GM19351 (cell line): ENCODE measurements around the gene ZNF474.
A peak's percentile ranks its signal among the peaks of the same experiment; 100 is the strongest.

ENCODE experiments used
- ATAC-seq: cut with Tn5 transposase; IDR thresholded peaks from one replicate; pipeline ENCODE4 v1.9.1; 2021; ENCODE audit warnings: mild to moderate bottlenecking, moderate library complexity; ENCODE audit not compliant: unreplicated experiment

Gene ZNF474

DNA sequence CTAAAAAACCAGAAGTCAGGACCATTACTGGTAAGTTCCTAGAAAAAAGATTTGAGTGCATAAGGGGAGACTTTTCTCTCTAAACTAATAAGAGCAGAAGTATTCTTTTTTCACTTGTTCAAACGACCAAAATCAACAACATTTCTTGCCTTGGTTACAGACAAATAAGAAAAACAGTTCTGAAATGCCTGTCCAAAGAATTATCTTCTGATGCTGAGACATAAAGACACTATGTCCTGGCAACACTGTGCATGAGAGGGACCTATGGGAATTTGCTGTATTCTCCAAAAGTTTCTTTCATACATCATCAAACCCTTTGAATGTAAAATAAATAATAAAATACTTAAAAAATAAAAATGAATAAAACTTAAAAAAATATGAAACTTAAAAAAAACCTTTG lies 50.4 kb downstream of the ZNF474 start:
- no peak for ATAC-seq

DNA sequence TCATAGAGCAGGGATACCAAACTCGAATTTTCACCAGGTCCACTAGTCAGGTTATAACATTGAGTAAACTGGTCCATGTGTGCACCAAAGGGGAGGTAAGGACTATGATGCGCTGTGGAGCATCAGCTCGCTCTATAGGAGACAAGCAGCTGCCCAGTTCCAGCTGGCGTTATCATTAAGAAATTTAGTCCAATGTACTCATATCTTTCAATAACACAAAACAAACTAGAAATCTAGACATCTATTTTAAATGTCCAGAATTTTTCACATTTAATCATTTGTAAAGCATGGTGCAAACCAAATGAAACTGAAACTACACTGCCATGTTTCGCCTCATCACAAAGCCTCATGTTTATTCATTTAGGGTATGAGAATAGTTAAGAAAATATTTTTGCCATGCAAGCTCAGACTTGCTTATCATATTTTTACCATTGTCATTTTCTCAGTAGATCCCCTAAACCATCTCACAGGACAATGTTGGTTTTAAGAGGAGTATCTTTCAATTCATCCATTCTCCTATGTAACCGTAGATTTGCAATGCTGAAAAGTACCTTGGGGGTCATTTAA lies 50.9 kb downstream of the ZNF474 start:
- ATAC-seq, result no peak

DNA sequence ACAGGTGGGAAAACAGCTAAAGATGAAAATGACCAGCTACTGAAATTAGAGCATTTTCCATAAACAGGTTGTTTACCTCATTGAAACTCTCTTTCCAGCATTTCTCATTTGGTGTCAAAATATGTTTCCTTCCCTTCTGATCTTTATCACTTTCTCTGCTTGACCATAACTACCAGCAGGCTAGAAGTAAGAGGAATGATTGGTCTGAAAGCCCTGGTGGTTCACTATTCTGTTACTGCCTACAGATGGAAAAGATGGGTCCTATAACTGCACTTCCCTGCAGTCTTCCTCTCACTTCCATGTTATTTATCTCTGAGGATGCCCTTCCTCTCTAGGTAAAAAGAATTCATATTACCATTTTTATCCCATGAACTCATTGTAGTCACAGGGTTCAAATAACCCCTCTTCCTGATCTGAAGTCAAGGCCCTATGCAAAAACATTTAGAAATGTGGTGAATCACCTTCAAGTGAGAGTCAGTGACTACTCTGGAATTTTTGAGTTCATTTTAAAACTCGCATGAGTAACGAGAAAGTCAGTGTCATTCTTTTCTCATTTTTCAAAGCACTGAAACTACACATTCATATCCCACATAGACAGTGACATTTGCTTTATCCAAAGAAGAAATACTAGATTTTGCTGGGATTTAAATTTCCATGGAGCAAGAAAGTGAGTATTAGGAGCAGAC lies 51.7 kb downstream of the ZNF474 start:
- no peak for ATAC-seq

DNA sequence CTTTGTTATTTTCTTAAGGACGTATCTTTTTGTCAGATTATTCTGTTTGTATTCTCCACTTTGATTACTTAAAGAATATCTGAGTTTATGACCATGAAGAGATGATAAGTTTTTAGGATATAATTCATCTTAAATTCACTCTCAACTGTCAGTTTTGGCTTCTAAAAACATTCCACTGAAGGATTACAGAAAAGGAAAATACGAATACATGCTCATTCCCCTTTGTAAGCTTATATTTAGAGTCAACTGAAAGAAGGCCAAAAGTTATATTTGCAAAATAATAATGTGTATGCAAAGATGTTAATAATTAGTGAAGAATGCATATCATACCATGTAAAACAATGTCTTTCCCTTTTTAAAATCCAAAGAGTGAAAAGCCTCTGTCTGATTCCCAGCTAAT lies 52.5 kb downstream of the ZNF474 start:
- ATAC-seq, result no peak

DNA sequence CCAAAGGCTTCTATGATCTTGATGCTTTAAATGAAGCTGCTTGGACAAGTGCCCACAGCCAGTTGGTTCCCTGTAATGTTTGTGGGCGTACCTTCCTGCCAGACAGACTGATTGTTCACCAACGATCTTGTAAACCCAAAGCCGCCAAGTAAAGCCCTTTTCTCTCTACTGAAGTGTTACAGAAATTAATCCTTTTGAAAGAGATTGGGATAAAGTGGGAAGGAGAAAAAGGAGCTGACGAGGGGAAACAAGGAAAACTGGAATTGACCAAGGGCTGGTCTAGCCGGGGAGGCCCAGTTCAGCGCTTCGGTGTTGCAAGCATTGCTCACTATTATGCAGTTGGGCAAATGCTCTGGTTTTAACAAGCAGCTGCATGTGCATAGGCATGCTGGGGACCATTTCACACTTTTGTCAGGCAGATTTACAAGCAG lies 53.2 kb downstream of the ZNF474 start:
- no peak for ATAC-seq

DNA sequence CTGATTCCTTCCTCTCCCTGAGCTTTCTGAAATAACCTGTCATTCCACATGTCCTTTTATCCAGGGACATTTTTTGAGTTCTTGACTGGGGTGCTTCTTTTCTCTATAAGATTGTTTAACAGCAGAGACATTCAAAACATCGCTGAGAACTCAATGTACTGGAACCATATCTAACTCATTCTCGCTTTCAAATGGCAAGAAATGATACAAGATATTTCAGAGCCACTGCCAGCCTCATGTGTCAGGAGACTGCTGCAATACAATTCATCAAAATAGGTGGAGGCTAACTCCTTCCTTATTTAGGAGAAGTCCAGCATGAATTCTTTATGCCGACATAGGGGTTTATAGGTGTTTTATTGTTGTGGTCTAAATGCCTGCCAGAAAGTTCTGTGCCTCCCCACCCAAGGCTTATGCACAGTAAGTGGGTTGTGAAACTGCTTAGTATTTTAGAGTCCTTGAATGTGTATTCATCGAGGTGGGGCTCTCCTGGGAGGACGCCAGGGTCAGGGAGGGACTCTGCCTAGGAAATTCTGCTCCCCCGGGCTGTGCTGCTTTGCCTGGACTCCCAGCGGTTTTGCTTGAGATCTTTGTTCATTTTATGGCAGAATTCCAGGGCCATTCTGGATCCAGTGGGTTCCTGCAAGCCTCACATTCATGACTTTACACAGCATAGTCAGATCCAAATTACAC lies 53.9 kb downstream of the ZNF474 start:
- ATAC-seq, result peak; percentile 38

DNA sequence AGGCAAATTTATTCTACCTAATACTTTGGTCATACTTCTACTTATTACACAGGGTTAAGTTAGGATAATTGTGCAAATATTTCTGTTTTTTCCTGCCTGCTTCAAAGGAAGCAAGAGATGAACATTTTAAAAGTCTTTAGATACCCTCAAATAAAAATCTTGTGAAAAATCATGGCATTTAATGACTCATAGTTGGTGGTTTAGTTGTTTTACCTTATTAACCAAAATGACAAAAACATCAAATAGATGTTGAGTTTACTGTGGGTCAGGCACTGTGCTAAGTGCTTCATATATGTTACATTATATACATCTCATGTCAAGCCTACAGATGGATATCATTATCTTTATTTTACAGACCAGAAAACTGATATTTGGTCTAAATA lies 54.4 kb downstream of the ZNF474 start:
- no peak for ATAC-seq

DNA sequence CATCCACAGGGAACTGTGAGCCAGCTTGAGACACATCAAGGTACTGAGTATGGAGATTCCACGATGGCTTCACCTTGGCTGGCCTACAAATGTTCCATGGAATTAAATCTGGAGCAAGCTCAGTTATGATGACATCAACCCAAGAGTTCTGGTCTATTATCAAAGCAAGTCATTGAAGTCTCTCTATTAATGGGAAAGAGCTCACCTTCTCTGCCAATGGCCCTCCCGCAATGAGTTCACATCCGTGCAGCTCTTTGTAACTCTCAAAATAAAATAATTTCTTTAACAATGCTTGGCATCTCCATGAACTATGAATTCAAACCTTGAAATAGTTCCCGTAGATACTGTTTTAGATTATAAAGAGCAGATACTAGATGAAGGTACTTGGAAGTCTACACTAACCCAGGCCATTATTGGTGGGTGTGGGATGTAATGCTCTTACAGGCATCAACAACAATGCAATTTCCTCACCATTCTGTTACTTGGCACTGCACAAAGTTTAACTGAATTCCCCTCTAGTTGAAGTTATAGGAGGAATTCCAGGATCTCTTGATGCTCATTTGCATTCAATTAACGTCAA lies 55.4 kb downstream of the ZNF474 start:
- ATAC-seq, result no peak

DNA sequence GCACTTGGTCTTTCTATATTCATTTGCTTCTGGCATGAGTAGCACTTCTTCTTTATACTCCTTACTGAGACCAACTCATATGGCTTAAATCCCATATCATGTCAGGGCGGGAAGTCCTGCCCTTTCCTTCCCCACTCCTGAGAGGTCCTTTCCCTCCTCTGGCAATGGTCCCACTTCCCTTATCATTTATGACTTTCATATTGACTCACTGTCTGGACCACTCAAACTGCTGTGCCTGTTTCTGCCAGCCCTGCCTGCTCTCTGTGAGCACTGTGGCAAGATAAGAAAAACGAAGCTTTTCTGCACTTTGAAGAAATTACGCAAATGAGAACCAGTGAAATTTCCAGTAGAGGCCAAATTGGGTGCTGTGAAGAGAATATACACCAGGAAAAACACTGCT lies 58.1 kb downstream of the ZNF474 start:
- ATAC-seq, result no peak

DNA sequence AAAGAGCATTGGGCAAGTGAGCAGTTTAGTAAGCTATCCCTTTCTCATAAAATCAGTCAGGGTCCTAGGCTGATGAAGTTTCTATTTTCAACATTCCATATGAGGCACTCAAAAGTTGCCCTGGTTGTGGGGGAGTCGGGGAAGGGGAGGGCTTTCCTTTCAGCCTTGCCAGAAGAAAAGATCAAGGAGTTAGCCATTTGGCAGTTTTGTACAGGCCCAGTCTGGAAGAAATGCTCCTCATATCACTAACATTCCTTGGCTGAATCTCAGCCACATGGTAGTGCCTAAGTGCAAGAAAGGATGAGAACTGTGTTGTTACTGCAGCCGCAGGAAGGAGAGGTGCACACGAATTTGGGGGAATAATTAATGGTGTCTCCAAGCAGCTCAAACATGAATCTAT lies 60.8 kb downstream of the ZNF474 start:
- ATAC-seq, result no peak

DNA sequence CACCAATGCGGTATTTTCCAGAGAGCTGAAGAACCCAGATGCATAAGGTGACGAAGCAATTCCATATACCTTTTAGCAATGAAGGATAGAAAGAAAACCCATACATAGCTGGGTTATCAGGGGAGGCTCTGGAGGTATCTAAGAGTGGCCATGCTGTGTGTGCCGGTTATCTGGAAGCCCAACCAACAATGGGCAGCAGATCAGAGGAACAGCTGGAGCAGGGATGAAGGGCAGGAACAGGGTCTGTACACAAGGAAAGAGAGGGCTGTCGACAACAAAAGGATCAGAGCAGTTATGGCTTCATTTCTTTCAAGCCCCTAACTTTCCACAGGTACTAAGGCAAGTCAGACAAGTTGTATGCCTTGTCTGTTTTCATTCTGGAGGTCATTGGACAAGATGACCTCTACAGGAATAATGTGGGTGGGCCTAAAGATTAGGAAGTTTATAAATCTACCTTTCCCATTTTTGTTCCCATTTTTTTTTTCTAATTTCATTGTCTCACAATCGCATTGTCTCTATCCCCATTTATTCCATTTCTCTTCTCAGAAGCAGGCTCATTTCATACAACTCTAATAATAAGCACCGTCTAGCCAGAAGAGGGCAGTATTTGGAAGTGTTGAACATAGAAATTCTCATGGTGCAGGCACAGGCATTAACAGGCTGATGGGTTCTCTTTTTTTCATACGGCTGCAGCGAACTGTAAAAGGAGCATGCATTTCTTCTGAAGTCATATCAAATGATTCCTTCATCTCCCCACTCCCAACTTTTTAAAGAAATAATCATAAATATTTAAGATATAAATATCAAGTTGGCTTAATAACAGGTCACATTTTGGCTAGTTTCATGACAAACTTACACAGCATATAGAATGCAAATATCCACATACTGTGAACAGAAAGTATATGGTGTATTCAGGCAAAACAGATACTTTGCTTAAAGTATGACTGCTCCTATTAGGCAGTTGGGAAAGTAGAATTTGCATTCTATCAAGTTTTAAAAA lies 63.5 kb downstream of the ZNF474 start:
- peak; percentile 89 for ATAC-seq

DNA sequence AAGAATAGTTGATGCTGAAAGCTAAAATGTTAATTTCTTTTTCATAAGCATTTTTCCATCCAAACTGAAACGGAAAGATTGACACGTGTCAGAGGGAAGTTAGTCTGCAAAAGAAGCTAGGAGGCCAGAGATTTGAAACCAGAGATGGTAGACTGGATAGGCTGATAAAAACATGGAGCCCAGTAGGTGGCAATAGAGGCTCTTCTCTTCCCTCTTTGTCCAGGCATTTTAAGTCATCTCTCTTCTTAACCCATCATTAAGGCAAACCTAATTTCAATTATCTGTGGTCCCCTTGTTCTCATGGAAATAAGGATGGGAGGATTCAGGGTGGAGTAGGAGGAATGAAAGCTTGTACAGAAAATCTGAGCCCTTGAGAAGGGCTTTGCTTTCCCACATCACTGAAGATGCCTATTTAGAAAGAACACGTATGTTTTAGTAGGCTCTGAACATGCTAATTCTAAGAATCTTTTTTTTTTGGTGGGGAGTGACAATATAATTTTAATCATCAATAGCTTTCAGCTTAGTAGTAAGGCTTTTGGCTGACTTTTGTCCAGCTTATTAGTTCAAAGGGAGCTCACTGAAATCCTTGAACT lies 66.6 kb downstream of the ZNF474 start:
- peak; percentile 42 for ATAC-seq

DNA sequence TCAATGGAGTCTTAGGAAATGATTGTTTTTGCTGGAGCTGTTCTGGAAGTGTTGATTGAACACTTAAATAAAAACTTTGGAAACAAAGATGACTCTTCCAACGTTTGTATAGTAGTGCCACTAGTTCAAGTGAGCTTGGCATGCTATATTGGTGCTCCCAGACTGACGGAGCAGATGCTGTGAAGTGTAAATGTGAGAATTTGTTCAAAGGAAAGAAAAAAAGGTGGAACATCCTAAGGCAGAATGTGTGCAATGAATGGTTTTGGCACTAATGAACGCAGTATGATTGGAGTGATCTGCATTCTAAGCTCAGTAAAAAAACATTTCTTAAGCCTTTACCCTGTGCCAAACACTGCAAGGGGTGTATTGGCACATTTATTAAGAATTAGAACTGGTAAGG lies 69.8 kb downstream of the ZNF474 start:
- no peak for ATAC-seq

DNA sequence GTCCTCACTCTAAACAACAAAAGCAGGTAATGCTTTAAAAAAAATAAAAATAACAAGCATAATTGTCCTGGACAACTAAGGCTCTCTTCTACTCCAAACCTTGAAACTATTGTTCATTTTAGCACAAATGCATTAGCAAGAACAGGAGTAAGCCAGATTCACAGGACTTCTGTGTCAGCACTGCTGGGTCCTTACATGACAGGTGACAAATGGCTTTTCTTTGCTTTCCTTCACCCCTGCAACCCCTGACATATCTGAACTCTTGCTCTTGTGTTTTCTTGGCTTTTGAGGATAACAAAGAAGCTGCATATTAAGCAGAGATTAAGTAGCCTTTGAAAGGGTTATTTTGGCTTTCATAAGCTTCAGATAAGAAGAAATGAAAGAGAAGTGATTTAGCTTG lies 71.1 kb downstream of the ZNF474 start:
- no peak for ATAC-seq

DNA sequence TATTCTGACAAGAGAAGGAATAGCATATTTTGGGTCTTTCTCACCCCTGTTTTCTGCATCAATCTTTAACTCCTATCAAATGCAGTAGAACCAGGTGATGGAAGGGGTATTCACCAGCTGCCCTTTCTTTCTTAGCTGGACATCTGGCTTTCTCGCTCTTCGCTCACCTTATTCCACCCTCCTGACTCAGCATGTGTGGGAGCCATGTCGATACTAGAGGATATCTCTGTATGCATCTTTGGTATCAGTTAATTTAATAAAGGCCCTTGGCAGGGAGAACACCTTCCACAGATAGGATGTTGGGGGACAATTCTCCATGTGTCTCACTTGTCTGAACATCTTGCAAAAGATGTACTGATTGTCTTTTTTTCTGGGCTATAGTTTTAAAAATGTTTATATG lies 71.5 kb downstream of the ZNF474 start:
- no peak for ATAC-seq

DNA sequence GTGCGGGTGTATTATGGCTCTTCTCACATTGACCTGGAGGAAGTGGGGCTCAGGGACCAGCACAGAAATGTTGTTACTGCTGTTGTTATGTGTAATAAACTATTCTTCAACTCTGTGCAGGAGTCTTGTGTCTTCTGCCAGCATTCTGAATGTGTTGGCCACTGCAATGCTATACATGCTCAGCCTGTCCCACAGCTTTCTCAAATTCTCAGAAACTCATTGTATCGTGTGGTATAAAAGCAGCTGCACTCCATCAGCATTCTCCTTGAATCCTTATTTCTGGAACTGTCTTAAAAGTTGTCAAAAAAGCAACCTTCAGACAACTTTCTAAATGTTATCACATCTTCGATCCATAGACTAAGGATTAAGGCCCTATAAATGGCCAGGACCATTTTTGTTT lies 72.0 kb downstream of the ZNF474 start:
- ATAC-seq, result no peak

DNA sequence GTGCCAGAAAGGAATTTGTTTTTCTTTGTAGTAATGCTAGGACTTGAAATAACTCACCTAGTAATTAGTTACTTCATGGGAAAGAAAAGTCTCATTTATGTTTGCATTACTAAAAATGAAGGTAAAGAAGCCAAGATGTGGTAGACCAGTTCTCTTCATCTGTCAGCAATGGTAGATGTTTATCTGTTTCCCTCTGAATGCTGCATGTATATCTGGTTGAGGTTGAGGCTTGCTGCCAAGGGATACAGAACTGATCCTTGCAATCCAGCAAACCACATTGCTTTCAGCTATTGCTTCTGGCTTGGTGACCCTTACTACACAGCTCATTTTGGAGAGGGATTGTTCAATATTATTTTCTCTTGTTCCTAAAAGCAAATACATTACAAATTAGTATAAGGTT lies 73.6 kb downstream of the ZNF474 start:
- ATAC-seq, result no peak
